GM12892 (cell line): Measurements from ENCODE around the gene CHST11.

Experiments used
- DNase-seq: peaks from one replicate; pipeline ENCODE4 v3.0.0; 2011; ENCODE audit not compliant: insufficient read length
- FAIRE-seq: peaks from 2 replicates; lab custom pipeline; 2011; peaks lifted over from hg19 to GRCh38; lab: Jason Lieb, UNC
- POLR2A ChIP-seq: IDR thresholded peaks from 2 replicates; pipeline ENCODE4 v1.6.1; 2011; ENCODE audit warnings: low read depth, low read length, control low read depth
- POLR2AphosphoS5 ChIP-seq: IDR thresholded peaks from 2 replicates; pipeline ENCODE4 v1.6.1; 2011; ENCODE audit warnings: low read depth, low read length, control low read depth
- TAF1 ChIP-seq: IDR thresholded peaks from 2 replicates; pipeline ENCODE4 v1.6.1; 2011; ENCODE audit warnings: low read depth, mild to moderate bottlenecking, control low read depth, low read length, borderline replicate concordance

Gene CHST11

GRCh38 chr12:104588921-104589590, 132.3 kb downstream of the CHST11 start:
- TF ChIP-seq POLR2AphosphoS5: no peak
- TF ChIP-seq POLR2A: no peak
- no peak for FAIRE-seq
- DNase-seq: no peak

- TF ChIP-seq POLR2A: no peak
- TF ChIP-seq TAF1: no peak
- no peak for FAIRE-seq
- no peak for DNase-seq
Measured at GRCh38 chr12:104590022-104590421, 133.3 kb downstream of the CHST11 start.

GRCh38 chr12:104591257-104591885, 134.6 kb downstream of the CHST11 start:
- no peak for TF ChIP-seq TAF1
- no peak for TF ChIP-seq POLR2AphosphoS5
- no peak for TF ChIP-seq POLR2A
- DNase-seq (no peak), FAIRE-seq (no peak)

GRCh38 chr12:104593482-104593881, 136.7 kb downstream of the CHST11 start:
- DNase-seq (no peak), FAIRE-seq (no peak)
- no peak for TF ChIP-seq POLR2A
- no peak for TF ChIP-seq TAF1
- TF ChIP-seq POLR2AphosphoS5: no peak

GRCh38 chr12:104596134-104596799, 139.5 kb downstream of the CHST11 start:
- TF ChIP-seq POLR2AphosphoS5 (no peak), TAF1 (no peak), POLR2A (no peak)
- DNase-seq (no peak), FAIRE-seq (no peak)

- DNase-seq (no peak), FAIRE-seq (no peak)
- TF ChIP-seq POLR2AphosphoS5 (no peak), TAF1 (no peak), POLR2A (no peak)
Measured at GRCh38 chr12:104596898-104597843, 140.4 kb downstream of the CHST11 start.

GRCh38 chr12:104598342-104599271, 141.9 kb downstream of the CHST11 start:
- FAIRE-seq: no peak
- TF ChIP-seq POLR2A: no peak
- no peak for DNase-seq

- no peak for FAIRE-seq
- TF ChIP-seq TAF1 (no peak), POLR2AphosphoS5 (no peak), POLR2A (no peak)
- DNase-seq: no peak
Measured at GRCh38 chr12:104599272-104600035, 142.7 kb downstream of the CHST11 start.

GRCh38 chr12:104600036-104600712, 143.4 kb downstream of the CHST11 start:
- FAIRE-seq (no peak), DNase-seq (no peak)
- TF ChIP-seq TAF1 (no peak), POLR2AphosphoS5 (no peak), POLR2A (no peak)
